GM12892 (cell line): Measurements from ENCODE around the gene KIRREL3.

Experiments used
- POLR2A ChIP-seq: IDR thresholded peaks from 2 replicates; pipeline ENCODE4 v1.6.1; 2011; ENCODE audit warnings: low read depth, low read length, control low read depth
- POLR2AphosphoS5 ChIP-seq: IDR thresholded peaks from 2 replicates; pipeline ENCODE4 v1.6.1; 2011; ENCODE audit warnings: low read depth, low read length, control low read depth
- TAF1 ChIP-seq: IDR thresholded peaks from 2 replicates; pipeline ENCODE4 v1.6.1; 2011; ENCODE audit warnings: low read depth, mild to moderate bottlenecking, control low read depth, low read length, borderline replicate concordance

DNA sequence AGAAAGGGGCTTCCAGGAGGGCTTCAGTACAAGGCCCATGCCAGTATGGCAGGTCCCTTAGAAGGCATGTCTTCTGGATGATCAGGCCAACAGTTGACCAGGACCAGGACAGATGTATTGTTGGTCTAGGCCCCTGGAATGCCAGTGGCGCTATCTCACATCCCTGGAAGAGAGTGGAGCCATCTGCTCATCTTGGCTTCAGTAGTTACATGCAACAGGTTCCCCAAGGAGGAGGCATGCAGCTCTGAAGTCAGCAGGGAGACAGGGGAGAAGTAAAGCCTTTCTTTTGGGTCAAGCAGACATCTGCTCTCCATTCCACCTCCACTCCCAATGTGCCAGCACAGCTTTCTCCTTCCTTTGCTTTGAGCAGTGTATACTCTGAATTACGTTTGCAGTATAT is 244.1 kb downstream of the KIRREL3 start:
- no peak for TF ChIP-seq POLR2A
- no peak for TF ChIP-seq POLR2AphosphoS5
- no peak for TF ChIP-seq TAF1
